Panc1 (cell line): ENCODE measurements around the gene ELOB. TPM values are rescaled to one million over a fixed set of nuclear protein-coding genes. Genes with fewer than 3 reads are reported as not detected.

Experiments
- ATAC-seq: fragments of 200-7000 bp; cut with Tn5 transposase; 2 replicates; pipeline ENCODE4 v1.9.1; 2020; ENCODE audit warnings: mild to moderate bottlenecking, moderate library complexity
- Bru-seq: library from RNA; stranded (reverse); fragments of 400-500 nt; gene quantifications from one replicate; lab custom pipeline; 2021; lab: Mats Ljungman, UMichigan
- BruChase-seq, 2 experiments: library from RNA; stranded (reverse); fragments of 400-500 nt; gene quantifications; one replicate each; lab custom pipeline; 2021; lab: Mats Ljungman, UMichigan
- BruUV-seq: library from RNA; stranded (reverse); fragments of 400-500 nt; replicated peaks from 2 replicates; lab custom pipeline; 2021; lab: Mats Ljungman, UMichigan
- CTCF ChIA-PET: fragments of 300-600 bp; sonication (Branson Sonifier 250); formaldehyde crosslinking; loops from one replicate; lab custom pipeline; 2022; ENCODE audit warnings: antibody characterized with exemption; lab: Charles Lee
- POLR2A ChIA-PET: fragments of 300-600 bp; sonication (Branson Sonifier 250); formaldehyde crosslinking; loops from one replicate; lab custom pipeline; 2022; ENCODE audit warnings: antibody characterized with exemption; lab: Charles Lee
- DNase-seq: peaks from one replicate; pipeline ENCODE4 v3.0.0-alpha.2; 2010; ENCODE audit warnings: low read depth, low spot score
- H3K27ac ChIP-seq: 2 replicates; pipeline ENCODE4 v1.5.1; 2011; ENCODE audit warnings: mild to moderate bottlenecking, low read length, inconsistent platforms
- H3K27me3 ChIP-seq: fragments of 200-500 bp; sonication (Bioruptor generic); 2 replicates; pipeline ENCODE4 v1.6.0; 2014; ENCODE audit warnings: low read length, inconsistent platforms; ENCODE audit not compliant: control insufficient read depth, insufficient read depth
- H3K36me3 ChIP-seq: fragments of 200-500 bp; sonication (Bioruptor generic); 2 replicates; pipeline ENCODE4 v1.5.1; 2014; ENCODE audit warnings: inconsistent platforms, mild to moderate bottlenecking, low read length, moderate library complexity; ENCODE audit not compliant: control insufficient read depth, insufficient read depth
- H3K4me1 ChIP-seq: 2 replicates; pipeline ENCODE4 v1.5.1; 2011; ENCODE audit warnings: inconsistent platforms, mild to moderate bottlenecking, low read length, moderate library complexity; ENCODE audit not compliant: control insufficient read depth, insufficient read depth
- H3K4me3 ChIP-seq, 2 experiments: 2 replicates each; pipeline ENCODE4 v1.5.1; 2011 to 2012; ENCODE audit warnings: low read depth in 2 of 2, low read length in 2 of 2, mild to moderate bottlenecking in 2 of 2, inconsistent platforms in 1 of 2, moderate library complexity in 1 of 2
- H3K9me3 ChIP-seq: fragments of 200-500 bp; sonication (Bioruptor generic); 2 replicates; pipeline ENCODE4 v1.5.1; 2014; ENCODE audit warnings: low read depth, mild to moderate bottlenecking, inconsistent platforms, low read length, moderate library complexity; ENCODE audit not compliant: control insufficient read depth, insufficient read depth
- CTCF ChIP-seq: fragments of 450-650 bp; IDR thresholded peaks from 2 replicates; pipeline ENCODE4 v1.5.1; 2017; ENCODE audit warnings: mild to moderate bottlenecking
- POLR2AphosphoS5 ChIP-seq: IDR thresholded peaks from 2 replicates; pipeline ENCODE4 v1.6.1; 2012; ENCODE audit warnings: mild to moderate bottlenecking, low read depth, low read length, moderate library complexity
- REST ChIP-seq, 2 experiments: IDR thresholded peaks; 2 replicates each; pipeline ENCODE4 v1.6.1; 2011 to 2012; ENCODE audit warnings: low read depth in 2 of 2, control low read depth in 1 of 2, low read length in 1 of 2, mild to moderate bottlenecking in 1 of 2, moderate library complexity in 1 of 2; ENCODE audit not compliant: insufficient read depth in 1 of 2
- SIN3A ChIP-seq: IDR thresholded peaks from 2 replicates; pipeline ENCODE4 v1.6.1; 2012; ENCODE audit warnings: low read depth, mild to moderate bottlenecking, low read length, moderate library complexity, borderline replicate concordance; ENCODE audit not compliant: insufficient read depth
- TCF7L2 ChIP-seq: IDR thresholded peaks from 2 replicates; pipeline ENCODE4 v1.6.1; 2011; ENCODE audit warnings: mild to moderate bottlenecking, low read depth, low read length, inconsistent platforms
- in situ Hi-C: cut with HindIII; loops from 2 replicates; pipeline ENCODE4 v1.10.0; 2016; ENCODE audit warnings: low sequenced_read_pairs, low pct_unique_long_range_greater_than_20kb
- intact Hi-C: fragments of 100-400 bp; cut with micrococcal nuclease; formaldehyde crosslinking; loops from one replicate; pipeline ENCODE4 v1.10.0; 2022; ENCODE audit not compliant: unreplicated experiment
- long read RNA-seq: library from polyadenylated mRNA; unstranded; transcript quantifications from one replicate; pipeline ENCODE4 v2.0.0, GENCODE V29; 2021; ENCODE audit not compliant: unreplicated experiment
- polyA plus RNA-seq: library from polyadenylated mRNA; unstranded; fragments of >200 nt; gene quantifications from one replicate; pipeline ENCODE4 v1.2.1, GENCODE V29; 2012; ENCODE audit warnings: missing spikeins; ENCODE audit not compliant: insufficient read length
- total RNA-seq: library from RNA; stranded (reverse); gene quantifications from one replicate; pipeline ENCODE4 v1.2.1, GENCODE V29; 2021; ENCODE audit not compliant: unreplicated experiment

ELOB gene
- 642 TPM for total RNA-seq
- polyA plus RNA-seq: 2,232 TPM
- percentile 97 among the genes with signal in this experiment for Bru-seq, nascent RNA
- BruChase-seq, experiment 1, labeled RNA remaining after a 2-hour chase: percentile 94 among the genes with signal in this experiment
- BruChase-seq, experiment 2, labeled RNA remaining after a 6-hour chase: percentile 95 among the genes with signal in this experiment
- long read RNA-seq, transcript ELOB-202 (3 exons, 997 nt): minor isoform, 330 of 819 reads
- long read RNA-seq, transcript ELOB-203 (4 exons, 991 nt): major isoform, 410 of 819 reads
- long read RNA-seq, transcript ELOB-205 (3 exons, 331 nt): minor isoform, 15 of 819 reads
- long read RNA-seq, partial matches to known transcripts: 37 of 819 reads
- long read RNA-seq, other reads (novel, unspliced or antisense): 27 of 819 reads

- POLR2A ChIA-PET: no interaction called here
- peak; percentile 89 for ATAC-seq
- Histone ChIP-seq H3K36me3 (peaks cover 7% of the 10 kb centered on the region), H3K4me3 (peak within 1 kb of the TSS; percentile 89 to 93), H3K27me3 (no peaks in the 10 kb centered on the region), H3K4me1 (peaks cover 38% of the 10 kb centered on the region), H3K27ac (peak within 1 kb of the TSS; percentile 99), H3K9me3 (no peaks in the 10 kb centered on the region)
- intact Hi-C loops (no loop called here), in situ Hi-C loops (no loop called here)
- CTCF ChIA-PET: no interaction called here
- BruUV-seq: TSS peak; percentile 93
- peak; percentile 58; the same call in 1 of the 2 replicates for TF ChIP-seq SIN3A
- peak; percentile 86 for TF ChIP-seq POLR2AphosphoS5
- TF ChIP-seq CTCF: no peak
- no peak for TF ChIP-seq REST (IDR thresholded peaks at IDR 0.05; ENCODE audit: insufficient read depth in 1 of 2, low read depth in 2 of 2, low read length in 1 of 2)
- TF ChIP-seq TCF7L2: no peak
- DNase-seq: no peak
These were observed at the start of gene ELOB for GRCh38 chr16:2777231-2777902. Gene ELOB, minus strand, starts transcription at chr16:2777280. Its CDS starts 41 bp downstream, at chr16:2777239.

DNA sequence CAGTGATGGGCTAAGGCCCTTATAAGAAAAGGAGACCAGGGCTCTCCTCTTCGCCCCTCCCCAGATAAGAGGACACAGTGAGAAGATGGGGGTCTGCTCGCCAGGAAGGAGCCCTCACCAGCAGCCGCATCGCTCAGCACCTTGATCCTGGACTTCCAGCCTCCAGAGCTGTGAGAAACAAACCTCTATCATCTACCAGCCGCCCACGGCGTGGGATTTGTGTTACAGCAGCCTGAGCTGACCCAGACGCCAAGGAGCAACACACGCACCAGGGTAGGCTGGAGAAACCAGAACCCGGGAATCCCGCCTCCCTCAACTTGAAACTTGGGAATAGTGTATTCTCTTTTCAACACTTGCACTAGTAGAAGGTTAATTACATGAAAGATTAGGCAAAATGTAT is 48.8 kb upstream of the ELOB start:
- POLR2A ChIA-PET: no interaction called here
- Histone ChIP-seq H3K36me3 (no peaks in the 10 kb centered on the region), H3K4me1 (peaks cover 38% of the 10 kb centered on the region), H3K27me3 (no peaks in the 10 kb centered on the region), H3K9me3 (no peaks in the 10 kb centered on the region), H3K4me3 (no peak overlapping the region), H3K27ac (peak overlapping the region; percentile 37)
- CTCF ChIA-PET: no interaction called here
- intact Hi-C loops (no loop called here), in situ Hi-C loops (no loop called here)
- DNase-seq (no peak), ATAC-seq (no peak)
- no TSS peak for BruUV-seq
- TF ChIP-seq REST (IDR thresholded peaks at IDR 0.05; ENCODE audit: insufficient read depth in 1 of 2, low read depth in 2 of 2, low read length in 1 of 2): no peak
- no peak for TF ChIP-seq SIN3A
- no peak for TF ChIP-seq TCF7L2
- no peak for TF ChIP-seq CTCF
- TF ChIP-seq POLR2AphosphoS5: no peak
